NCI-H2081 (cell line): ENCODE results near the gene CDC73.
"Not testable (repeated sequence)": the region's sequence is repeated elsewhere in the genome, so short reads cannot be mapped to it uniquely, and the experiment has no call there.

Experiments used
- DNase-seq, 2 experiments: peaks; one replicate each; lab custom pipeline; 2025; lab: John Stamatoyannopoulos, UW

CDC73 gene

GRCh38 chr1:193113992-193114332 lies 7.9 kb upstream of the CDC73 start:
- DNase-seq = no peak

DNA sequence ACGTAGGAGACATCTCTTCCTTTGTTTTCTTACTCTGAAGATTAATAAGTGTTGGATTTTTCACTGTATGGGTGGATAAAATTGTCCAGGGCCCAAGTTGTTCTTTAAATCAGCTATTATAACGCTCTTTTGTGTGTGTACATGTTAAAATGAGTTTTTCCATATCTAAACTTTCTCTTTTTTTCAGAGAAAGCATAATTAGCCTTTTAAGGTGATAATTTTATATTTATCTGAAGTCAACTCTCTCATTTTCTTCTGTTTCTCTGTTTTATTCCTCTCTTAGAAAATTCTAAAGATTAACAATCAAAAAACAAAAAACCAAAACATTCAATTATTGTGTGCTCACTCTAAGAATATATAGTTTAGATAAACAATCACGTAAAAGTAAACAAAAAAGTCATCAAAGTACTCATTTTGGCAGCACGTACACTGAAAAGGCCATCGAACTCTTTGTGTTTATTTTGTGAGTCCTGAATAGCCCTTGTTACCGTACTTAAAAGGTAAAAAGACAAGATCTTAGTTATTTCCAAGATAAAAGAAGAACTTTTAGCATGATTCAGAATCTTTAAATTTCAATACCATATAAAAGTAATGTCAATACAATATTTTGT lies 7.2 kb upstream of the CDC73 start:
- DNase-seq = no peak

DNA sequence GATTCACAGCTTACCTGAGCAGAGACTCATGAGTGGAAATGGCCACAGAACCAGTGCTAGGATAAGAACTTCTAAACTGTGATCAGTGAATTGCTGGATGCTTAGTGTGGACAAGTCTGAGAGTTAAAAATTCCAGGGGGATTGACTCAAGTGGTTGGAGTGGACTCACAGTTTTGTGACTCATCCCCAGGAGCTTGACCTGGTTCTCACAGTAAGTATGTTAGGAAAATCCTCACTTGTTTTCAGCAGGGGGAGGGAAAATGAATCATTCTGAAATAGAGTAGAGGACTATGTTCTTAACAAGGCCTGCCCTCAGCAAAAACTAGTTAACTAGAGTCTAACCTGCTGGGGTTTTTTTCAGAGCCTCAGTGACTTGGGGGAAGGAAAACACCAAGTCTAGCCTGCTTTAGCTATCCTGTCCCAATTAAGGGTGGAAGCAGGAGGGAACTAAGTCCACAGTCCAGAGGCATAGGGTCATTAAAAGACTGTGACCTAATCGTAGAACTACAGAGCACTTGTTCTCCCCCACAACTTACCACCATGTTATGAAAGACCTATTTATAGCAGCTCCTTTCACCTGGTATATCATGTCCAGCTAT lies 6.1 kb upstream of the CDC73 start:
- DNase-seq = no peak

GRCh38 chr1:193117167-193117566 lies 4.7 kb upstream of the CDC73 start:
- DNase-seq = not testable (repeated sequence)

DNA sequence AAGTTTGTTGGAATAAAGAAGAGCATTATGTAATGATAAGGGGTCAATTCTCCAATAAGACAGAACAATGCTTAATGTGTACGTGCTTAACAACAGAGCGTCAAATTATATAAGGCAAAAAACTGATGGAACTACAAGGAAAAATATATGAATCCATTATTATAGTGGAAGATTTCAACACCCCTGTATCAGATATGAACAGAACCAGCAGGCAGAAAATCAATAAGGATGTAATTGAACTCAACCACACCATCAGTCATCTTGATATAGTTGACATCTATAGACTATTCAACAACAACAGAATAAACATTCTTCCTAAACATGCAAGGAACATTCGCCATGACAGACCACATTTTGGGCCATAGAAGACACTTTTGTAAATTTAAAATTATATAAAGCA lies 3.6 kb upstream of the CDC73 start:
- DNase-seq = no peak

- DNase-seq = no peak
These were observed 2.8 kb upstream of the CDC73 start for GRCh38 chr1:193118803-193119730.

DNA sequence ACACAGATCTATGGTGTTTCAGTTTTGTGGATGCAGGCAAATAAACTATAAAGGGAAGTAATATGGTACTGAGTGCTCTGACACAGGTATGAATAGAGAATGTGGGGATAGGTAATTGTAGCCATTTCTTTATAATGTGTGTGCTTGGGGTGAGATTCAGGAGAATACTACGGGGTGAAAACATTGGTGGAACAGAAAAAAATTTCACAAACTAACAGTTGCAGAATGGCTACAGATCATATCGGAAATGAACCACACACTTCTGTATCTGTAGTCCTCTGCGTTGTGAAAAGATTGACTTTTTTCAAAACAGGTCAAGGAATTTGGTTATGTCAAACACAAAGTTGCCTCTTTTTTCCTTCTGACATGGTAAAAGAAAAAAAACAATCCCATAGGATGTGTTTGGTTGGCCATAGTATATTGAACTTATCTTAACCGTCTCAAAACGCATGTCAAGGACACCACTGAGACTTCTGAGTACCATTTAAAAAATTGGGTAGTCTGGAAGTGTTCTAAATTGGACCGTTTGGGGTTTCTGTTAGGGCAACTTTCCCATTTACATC lies 1.1 kb upstream of the CDC73 start:
- DNase-seq = no peak

DNA sequence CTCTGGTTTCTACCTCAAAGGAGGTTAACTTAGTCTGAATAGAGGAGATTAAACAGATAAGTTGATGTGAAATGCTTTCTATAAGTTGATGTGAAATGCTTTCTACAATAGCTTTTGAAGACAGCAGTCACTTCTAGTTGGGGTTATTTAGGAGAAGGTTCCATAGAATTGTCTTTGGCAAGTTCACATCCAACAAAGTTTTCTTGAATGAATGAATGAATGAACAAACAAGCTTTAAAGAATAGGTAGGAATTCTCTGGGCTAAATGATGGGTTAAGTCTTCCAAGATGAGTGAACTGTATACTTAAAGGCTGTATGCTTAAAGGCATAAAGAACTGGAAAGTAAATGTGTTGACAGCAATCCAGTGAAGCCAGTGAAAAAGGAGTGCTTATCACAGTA lies 1.9 kb downstream of the CDC73 start:
- no peak for DNase-seq

DNA sequence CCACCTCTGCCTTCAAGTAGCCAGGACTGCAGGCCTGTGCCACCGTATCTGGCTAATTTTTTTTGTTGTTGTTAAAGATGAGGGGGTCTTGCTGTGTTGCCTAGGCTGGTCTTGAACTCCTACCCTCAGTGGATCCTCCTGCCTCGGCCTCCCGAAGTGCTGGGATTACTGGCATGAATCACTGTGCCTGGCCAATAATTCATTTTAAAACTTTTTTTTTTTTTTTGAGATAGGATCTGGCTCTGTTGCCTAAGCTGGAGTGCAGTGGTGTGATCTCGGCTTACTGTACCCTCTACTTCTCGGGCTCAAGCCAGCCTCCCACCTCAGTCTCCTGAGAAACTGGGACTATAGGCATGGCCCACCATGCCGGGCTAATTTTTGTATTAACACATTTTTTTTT lies 3.5 kb downstream of the CDC73 start:
- no peak for DNase-seq

- DNase-seq = no peak
These were observed 9.5 kb downstream of the CDC73 start for GRCh38 chr1:193131266-193131860.

DNA sequence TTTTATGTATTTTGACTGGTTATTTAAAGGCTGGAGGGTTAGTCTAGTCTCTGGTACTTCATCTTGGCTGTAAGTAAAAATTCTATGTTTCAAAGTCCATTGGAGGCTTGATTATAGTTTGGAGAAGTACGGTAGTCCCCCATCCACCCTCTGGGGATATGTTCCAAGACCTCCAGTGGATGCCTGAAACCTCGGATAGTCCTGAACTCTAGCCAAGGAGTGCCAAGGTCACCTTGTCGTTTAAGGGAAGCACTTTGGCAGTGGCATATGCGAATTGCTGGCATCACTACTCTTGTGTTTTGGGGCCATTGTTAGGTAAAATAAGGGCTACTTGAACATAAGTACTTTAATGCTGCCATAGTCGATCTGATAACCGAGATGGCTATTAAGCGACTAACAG lies 18.4 kb downstream of the CDC73 start:
- DNase-seq = no peak

DNA sequence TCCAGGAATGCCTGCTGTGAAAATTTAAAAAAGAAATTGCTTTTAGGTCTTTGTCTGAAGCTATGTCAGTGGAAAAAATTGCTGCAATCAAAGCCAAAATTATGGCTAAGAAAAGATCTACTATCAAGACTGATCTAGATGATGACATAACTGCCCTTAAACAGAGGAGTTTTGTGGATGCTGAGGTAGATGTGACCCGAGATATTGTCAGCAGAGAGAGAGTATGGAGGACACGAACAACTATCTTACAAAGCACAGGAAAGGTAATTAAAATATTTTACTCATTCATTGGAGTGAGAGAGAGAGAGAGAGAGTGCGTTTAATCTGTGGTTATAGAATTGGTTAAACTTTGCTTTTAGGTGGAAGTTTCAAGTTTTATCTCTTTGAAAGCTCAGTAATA lies 20.0 kb downstream of the CDC73 start:
- DNase-seq = no peak

- no peak for DNase-seq
These were observed 20.6 kb downstream of the CDC73 start for GRCh38 chr1:193142409-193142808.

- peak in 1 of 2 experiments; percentile 21 for DNase-seq
These were observed 21.5 kb downstream of the CDC73 start for GRCh38 chr1:193143285-193143684.

GRCh38 chr1:193144361-193144938 lies 22.6 kb downstream of the CDC73 start:
- no peak for DNase-seq

DNA sequence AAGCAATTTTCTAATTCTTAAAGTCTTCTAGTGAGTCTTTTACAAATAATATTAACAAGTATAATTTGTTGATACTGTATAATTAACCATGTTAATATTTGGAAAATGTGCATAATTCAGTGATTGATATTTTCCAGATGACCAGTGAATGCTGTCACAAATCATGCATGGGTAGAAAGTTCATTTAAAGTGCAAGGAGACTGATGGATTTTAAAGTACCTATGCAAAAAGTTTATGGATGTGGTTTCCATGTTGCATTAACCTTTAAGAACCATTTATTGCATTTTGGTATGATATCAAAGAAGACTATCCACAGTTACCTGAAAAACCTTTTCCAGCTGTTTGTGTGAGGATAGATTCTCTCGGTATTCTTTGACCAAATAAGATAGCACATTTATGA lies 23.2 kb downstream of the CDC73 start:
- no peak for DNase-seq

- no peak for DNase-seq
These were observed 34.4 kb downstream of the CDC73 start for GRCh38 chr1:193156117-193156821.

GRCh38 chr1:193156822-193157142 lies 35.0 kb downstream of the CDC73 start:
- no peak for DNase-seq

DNA sequence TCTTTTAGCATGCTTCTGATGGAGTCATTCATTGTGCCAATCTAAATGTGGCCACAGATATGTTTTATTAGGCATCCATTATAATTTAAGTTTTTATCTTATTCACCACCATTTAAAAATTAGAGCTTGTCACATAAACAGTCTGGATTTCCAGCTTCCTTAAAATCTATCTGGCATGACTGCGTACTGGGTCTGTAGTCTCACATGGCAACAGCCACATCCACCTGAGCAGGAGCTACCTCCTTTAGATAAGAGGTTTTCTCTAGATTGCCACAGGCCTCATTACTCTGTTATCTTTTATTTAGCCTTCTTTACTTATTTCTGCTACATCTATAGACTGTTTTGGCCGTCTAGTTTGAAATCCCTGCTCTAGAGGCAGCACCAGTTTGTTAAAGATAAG lies 35.5 kb downstream of the CDC73 start:
- DNase-seq = no peak

- DNase-seq = no peak
These were observed 54.3 kb downstream of the CDC73 start for GRCh38 chr1:193176113-193176512.

- no peak for DNase-seq
These were observed 55.0 kb downstream of the CDC73 start for GRCh38 chr1:193176788-193177187.

DNA sequence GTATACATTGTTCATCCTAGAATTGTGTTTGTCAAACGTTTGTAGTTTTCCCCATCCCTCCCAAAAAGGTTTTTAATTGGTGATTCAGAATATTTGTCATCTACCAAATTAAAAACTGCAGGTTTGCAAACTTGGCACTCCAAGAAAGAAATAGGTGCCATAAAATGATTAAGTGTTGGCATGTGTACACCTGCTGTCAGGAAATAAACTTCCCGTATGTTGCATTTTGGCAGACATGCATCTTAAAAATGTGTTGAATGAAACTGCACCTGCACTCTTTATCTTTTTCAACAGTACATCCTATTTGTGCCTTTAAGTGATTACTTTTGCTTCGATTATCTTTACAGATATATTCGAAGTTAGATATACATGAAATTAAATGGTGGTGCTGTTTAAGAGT lies 57.3 kb downstream of the CDC73 start:
- peak in 1 of 2 experiments; percentile 37 for DNase-seq
